GM18867 (cell line): ENCODE measurements around the gene PPARD.
"Not testable (repeated sequence)": the region's sequence is repeated elsewhere in the genome, so short reads cannot be mapped to it uniquely, and the experiment has no call there.

Experiments
- ATAC-seq: cut with Tn5 transposase; IDR thresholded peaks from one replicate; pipeline ENCODE4 v1.9.1; 2021; ENCODE audit warnings: mild to moderate bottlenecking, moderate library complexity; ENCODE audit not compliant: unreplicated experiment

The PPARD gene

GRCh38 chr6:35435074-35435837 is 92.9 kb downstream of the PPARD start:
- no peak for ATAC-seq

- no peak for ATAC-seq
Measured at GRCh38 chr6:35436071-35436857, 93.9 kb downstream of the PPARD start.

GRCh38 chr6:35438378-35439065 is 96.2 kb downstream of the PPARD start:
- not testable (repeated sequence) for ATAC-seq

- no peak for ATAC-seq
Measured at GRCh38 chr6:35439308-35439707, 97.0 kb downstream of the PPARD start.

GRCh38 chr6:35441205-35441604 is 98.8 kb downstream of the PPARD start:
- ATAC-seq, result no peak

- ATAC-seq, result no peak
Measured at GRCh38 chr6:35441642-35442041, 99.3 kb downstream of the PPARD start.

- ATAC-seq, result no peak
Measured at GRCh38 chr6:35442693-35443092, 100.3 kb downstream of the PPARD start.

- no peak for ATAC-seq
Measured at GRCh38 chr6:35443341-35444030, 101.1 kb downstream of the PPARD start.

GRCh38 chr6:35445691-35446090 is 103.3 kb downstream of the PPARD start:
- ATAC-seq, result no peak

GRCh38 chr6:35448191-35448590 is 105.8 kb downstream of the PPARD start:
- ATAC-seq, result no peak

- ATAC-seq, result no peak
Measured at GRCh38 chr6:35449287-35449881, 107.0 kb downstream of the PPARD start.

GRCh38 chr6:35451354-35452182 is 109.2 kb downstream of the PPARD start:
- ATAC-seq, result no peak

- ATAC-seq, result peak; percentile 91
Measured at GRCh38 chr6:35452183-35453090, 110.1 kb downstream of the PPARD start, which contains the start of gene FANCE. Gene FANCE (plus strand): TSS chr6:35452338. CDS start chr6:35452546, 208 bp downstream.

GRCh38 chr6:35453236-35453635 is 110.9 kb downstream of the PPARD start:
- no peak for ATAC-seq

- ATAC-seq, result no peak
Measured at GRCh38 chr6:35454391-35455110, 112.2 kb downstream of the PPARD start.

GRCh38 chr6:35457907-35458306 is 115.5 kb downstream of the PPARD start:
- no peak for ATAC-seq

GRCh38 chr6:35461270-35461669 is 118.9 kb downstream of the PPARD start:
- ATAC-seq, result no peak

GRCh38 chr6:35463292-35463691 is 120.9 kb downstream of the PPARD start:
- no peak for ATAC-seq
